Lower lobe of right lung (tissue), 2 donors: ENCODE measurements around the gene RNF32. TPM values are rescaled to one million over a fixed set of nuclear protein-coding genes. Genes with fewer than 3 reads are reported as not detected.

Experiments
- ATAC-seq, 2 donors: fragments of 200-7000 bp; cut with Tn5 transposase; one replicate each; pipeline ENCODE4 v1.9.1; 2020 to 2022; ENCODE audit warnings: mild to moderate bottlenecking in 2 of 2, moderate library complexity in 2 of 2
- DNase-seq: peaks from one replicate; pipeline ENCODE4 v3.0.0-alpha.2; 2020
- H3K27ac ChIP-seq: fragments of 200-600 bp; one replicate; pipeline ENCODE4 v1.8.0; 2022
- H3K27me3 ChIP-seq: fragments of 200-600 bp; one replicate; pipeline ENCODE4 v1.8.0; 2022; ENCODE audit warnings: low read depth
- H3K36me3 ChIP-seq: fragments of 200-600 bp; one replicate; pipeline ENCODE4 v1.8.0; 2022; ENCODE audit warnings: mild to moderate bottlenecking
- H3K4me1 ChIP-seq: fragments of 200-600 bp; one replicate; pipeline ENCODE4 v1.8.0; 2022
- H3K4me3 ChIP-seq: fragments of 200-600 bp; one replicate; pipeline ENCODE4 v1.8.0; 2022; ENCODE audit warnings: mild to moderate bottlenecking
- H3K9me3 ChIP-seq: fragments of 200-600 bp; one replicate; pipeline ENCODE4 v1.8.0; 2022
- CTCF ChIP-seq: fragments of 200-600 bp; IDR thresholded peaks from one replicate; pipeline ENCODE4 v1.8.0; 2022; ENCODE audit warnings: antibody characterized with exemption, mild to moderate bottlenecking
- intact Hi-C: fragments of 100-400 bp; cut with DNase I; formaldehyde crosslinking; loops from one replicate; pipeline ENCODE4 v1.11.0; 2022
- total RNA-seq: library from RNA; stranded (reverse); fragmentation: NEBNext Ultra II Directional; extraction: Animal tissue kit (Norgen Biotek cat#: 25700); gene quantifications from one replicate; pipeline ENCODE4 v1.2.1, GENCODE V29; 2021
- donor health status: DM: no; HTN: yes; CAD: no; lungs with severe emphysema.

The RNF32 gene
- total RNA-seq, 1 donor from 2014 or later = 3.0 TPM

DNA sequence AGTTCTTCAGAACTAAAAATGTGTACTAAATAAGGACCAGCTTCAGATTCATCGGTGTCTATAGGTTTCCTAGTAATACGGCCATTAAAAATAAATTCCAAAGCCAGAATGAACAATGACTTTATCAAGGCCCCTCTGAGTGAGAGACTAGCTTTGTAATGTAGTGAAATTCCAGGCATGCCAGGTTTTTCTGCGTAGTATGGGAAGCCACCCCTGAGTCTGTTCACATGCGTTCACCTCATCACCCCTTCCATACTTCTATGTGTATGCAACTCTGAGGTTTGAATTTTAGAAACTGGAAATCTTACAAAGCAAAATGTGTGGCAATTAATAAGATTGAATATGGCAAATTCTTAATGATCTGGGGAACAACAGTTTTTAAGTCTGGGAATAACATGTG is 24.5 kb downstream of the RNF32 start:
- no peak for TF ChIP-seq CTCF
- DNase-seq (no peak), ATAC-seq (no peak)
- H3K27ac ChIP-seq = no peak overlapping the region
- intact Hi-C loops = no loop called here
- H3K27me3 ChIP-seq = no peaks in the 10 kb centered on the region
- no peak overlapping the region for H3K4me3 ChIP-seq
- no peaks in the 10 kb centered on the region for H3K4me1 ChIP-seq
- H3K36me3 ChIP-seq = no peaks in the 10 kb centered on the region
- H3K9me3 ChIP-seq = no peaks in the 10 kb centered on the region

DNA sequence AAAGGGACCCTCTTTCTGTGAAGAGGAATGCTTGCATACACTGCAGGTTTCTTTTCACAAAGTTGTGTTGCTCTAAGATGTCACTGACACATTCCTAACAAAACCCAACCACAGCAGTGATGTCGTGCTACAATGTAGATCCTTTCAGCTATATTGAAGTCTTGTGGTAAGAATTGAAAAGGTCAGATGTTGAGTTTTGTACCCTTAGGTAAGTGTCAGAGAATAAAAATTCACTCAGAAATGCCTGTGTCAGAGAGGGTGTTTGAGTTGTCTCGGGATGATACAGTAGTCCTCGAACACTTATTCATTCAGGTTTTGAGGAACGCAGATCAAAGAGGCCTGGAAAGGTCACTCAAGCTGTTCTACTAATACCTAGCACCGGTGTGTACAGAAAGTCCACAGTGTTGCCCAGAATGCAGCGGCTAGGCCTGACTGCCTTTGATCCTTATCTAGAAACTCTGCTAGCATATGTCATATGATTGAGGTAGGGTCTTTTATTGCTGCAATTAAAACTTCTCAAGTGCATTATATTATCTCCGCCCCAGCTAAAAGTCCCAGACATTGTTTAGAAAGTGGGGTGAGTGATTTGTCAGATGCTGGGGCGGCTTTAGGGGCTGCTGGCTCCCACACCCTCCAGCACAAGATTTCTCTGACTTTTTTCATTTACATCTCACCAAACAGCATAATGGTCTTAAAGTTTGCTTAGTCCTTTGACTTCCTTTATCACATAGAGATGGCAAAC is 26.0 kb downstream of the RNF32 start:
- Histone ChIP-seq H3K27me3 (no peaks in the 10 kb centered on the region), H3K27ac (no peak overlapping the region), H3K36me3 (no peaks in the 10 kb centered on the region), H3K4me3 (no peak overlapping the region), H3K4me1 (no peaks in the 10 kb centered on the region), H3K9me3 (no peaks in the 10 kb centered on the region)
- intact Hi-C loops = no loop called here
- no peak for TF ChIP-seq CTCF
- ATAC-seq (no peak), DNase-seq (no peak)

- Histone ChIP-seq H3K9me3 (no peaks in the 10 kb centered on the region), H3K4me3 (no peak overlapping the region), H3K36me3 (no peaks in the 10 kb centered on the region), H3K27ac (no peak overlapping the region), H3K27me3 (no peaks in the 10 kb centered on the region), H3K4me1 (no peaks in the 10 kb centered on the region)
- TF ChIP-seq CTCF = no peak
- ATAC-seq (no peak), DNase-seq (no peak)
- intact Hi-C loops = no loop called here
Measured at GRCh38 chr7:156667110-156667426, 26.5 kb downstream of the RNF32 start.

DNA sequence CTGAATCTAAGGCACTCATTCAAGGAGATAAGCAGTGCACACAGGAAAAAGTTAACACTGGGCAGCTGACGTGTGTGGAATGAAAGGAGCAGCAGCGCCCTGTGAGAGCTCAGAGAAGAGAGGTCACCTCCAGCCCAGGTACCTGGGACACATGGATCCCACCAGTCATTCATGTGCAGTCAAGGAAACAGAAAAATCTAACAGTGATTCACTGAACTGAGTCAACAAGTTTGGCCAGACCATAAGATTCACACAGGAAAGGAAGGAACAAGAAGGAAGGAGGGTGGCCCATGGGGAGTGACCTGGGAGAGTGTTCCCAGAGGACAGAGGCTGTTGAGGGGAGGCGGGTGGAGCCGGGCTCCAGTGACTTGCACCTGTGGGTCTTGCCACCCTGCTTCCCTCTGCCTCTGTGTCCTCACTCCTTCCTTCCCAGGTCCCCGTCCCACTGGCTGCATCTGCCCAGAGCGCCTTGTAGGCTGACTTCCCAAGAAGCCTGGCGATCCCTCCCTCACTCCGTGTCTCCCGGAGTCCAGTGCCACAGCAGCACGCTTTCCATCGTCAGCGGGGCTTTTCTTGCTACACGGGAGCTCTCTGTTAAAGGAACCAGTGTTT is 27.7 kb downstream of the RNF32 start:
- DNase-seq (no peak), ATAC-seq (no peak)
- H3K27ac ChIP-seq = no peak overlapping the region

DNA sequence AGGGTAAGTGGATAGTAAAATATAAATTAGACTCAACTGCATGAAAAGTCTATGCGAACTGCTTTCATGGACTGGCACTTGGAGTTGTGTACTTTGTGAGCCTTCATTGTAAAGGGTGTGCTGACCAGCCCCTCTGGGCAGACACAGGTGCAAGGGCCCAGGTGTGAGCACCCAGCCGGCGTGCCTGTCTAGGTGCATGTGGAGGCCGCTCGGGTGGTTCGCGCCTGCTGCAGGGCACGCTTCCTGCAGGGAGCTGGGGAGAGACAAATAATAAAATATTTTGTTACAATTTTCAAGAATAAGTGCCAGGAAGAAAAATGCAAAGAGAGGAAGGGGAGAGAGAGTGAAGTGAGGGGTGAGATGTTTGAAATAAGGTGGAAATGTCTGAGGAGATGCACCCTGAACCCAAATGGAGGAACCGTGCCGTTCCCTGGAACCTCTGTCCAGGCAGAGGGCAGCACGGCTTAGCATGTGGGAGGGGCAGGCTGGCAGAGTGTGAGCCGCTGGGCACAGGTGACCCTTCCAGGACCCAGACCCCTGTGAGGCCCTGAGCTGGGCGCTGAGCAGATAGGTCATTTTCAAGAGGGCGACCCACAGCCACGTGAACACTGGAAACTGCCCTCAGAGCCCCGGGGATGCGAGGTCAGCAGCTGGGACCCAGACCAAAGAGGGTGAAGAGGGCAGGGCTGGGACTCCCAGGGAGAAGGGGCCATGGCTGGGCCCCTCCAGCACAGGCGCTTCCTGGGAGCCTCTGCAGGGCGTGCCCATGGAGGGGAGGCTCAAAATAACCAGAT is 28.7 kb downstream of the RNF32 start:
- intact Hi-C loops = no loop called here
- ATAC-seq (peak in 1 of 2 donors; percentile 15), DNase-seq (no peak)
- Histone ChIP-seq H3K27ac (no peak overlapping the region), H3K4me1 (no peaks in the 10 kb centered on the region), H3K9me3 (no peaks in the 10 kb centered on the region), H3K4me3 (no peak overlapping the region), H3K27me3 (no peaks in the 10 kb centered on the region), H3K36me3 (no peaks in the 10 kb centered on the region)
- TF ChIP-seq CTCF = no peak

More for the DNA sequence above, 27.7 kb downstream of the RNF32 start:
- intact Hi-C loops = no loop called here
- Histone ChIP-seq H3K27me3 (no peaks in the 10 kb centered on the region), H3K36me3 (no peaks in the 10 kb centered on the region), H3K4me1 (no peaks in the 10 kb centered on the region), H3K9me3 (no peaks in the 10 kb centered on the region), H3K4me3 (no peak overlapping the region)
- no peak for TF ChIP-seq CTCF
